Inferior parietal cortex (tissue), 1 donor: ENCODE results near the gene CDK16.
"Not testable (repeated sequence)": the region's sequence is repeated elsewhere in the genome, so short reads cannot be mapped to it uniquely, and the experiment has no call there.

Experiments
- DNase-seq: peaks from one replicate; pipeline ENCODE4 v3.0.0-alpha.2; 2016; ENCODE audit errors: extremely low spot score

CDK16 gene

GRCh38 chrX:47250017-47250347, 31.5 kb downstream of the CDK16 start:
- DNase-seq: no peak

- not testable (repeated sequence) for DNase-seq
These were observed 39.1 kb downstream of the CDK16 start for GRCh38 chrX:47257620-47258019.

- DNase-seq: no peak
These were observed 46.1 kb downstream of the CDK16 start for GRCh38 chrX:47264483-47265173.

GRCh38 chrX:47266643-47267042, 48.2 kb downstream of the CDK16 start:
- no peak for DNase-seq

- DNase-seq: no peak
These were observed 53.5 kb downstream of the CDK16 start for GRCh38 chrX:47272013-47272408.

GRCh38 chrX:47273011-47273730, 54.7 kb downstream of the CDK16 start:
- no peak for DNase-seq

GRCh38 chrX:47278691-47279090, 60.2 kb downstream of the CDK16 start:
- no peak for DNase-seq
